GM12878 (cell line): Measurements from ENCODE around the gene ESR2. TPM values are rescaled to one million over a fixed set of nuclear protein-coding genes. Genes with fewer than 3 reads are reported as not detected.

Experiments used
- ATAC-seq: fragments of 200-7000 bp; cut with Tn5 transposase; 3 replicates; pipeline ENCODE4 v1.9.1; 2020; ENCODE audit warnings: mild to moderate bottlenecking, moderate library complexity
- BruUV-seq: library from RNA; stranded (reverse); fragments of 400-500 nt; replicated peaks from 2 replicates; lab custom pipeline; 2021; lab: Mats Ljungman, UMichigan
- CTCF ChIA-PET: fragments of 300-600 bp; sonication (Branson Sonifier 250); formaldehyde crosslinking; extraction: SDS; loops from one replicate; lab custom pipeline; 2021; ENCODE audit warnings: inconsistent platforms; lab: Yijun Ruan, JAX
- POLR2A ChIA-PET: fragments of 350-600 bp; formaldehyde crosslinking; extraction: SDS; loops from one replicate; lab custom pipeline; 2021; ENCODE audit warnings: inconsistent platforms; lab: Charles Lee
- RAD21 ChIA-PET: fragments of 300-600 bp; sonication (Branson Sonifier 250); formaldehyde crosslinking; loops from one replicate; lab custom pipeline; 2023; ENCODE audit warnings: antibody characterized with exemption; ENCODE audit not compliant: unreplicated experiment; lab: Charles Lee
- SMC1A ChIA-PET: fragments of 300-600 bp; sonication (Branson Sonifier 250); formaldehyde crosslinking; loops from one replicate; lab custom pipeline; 2023; ENCODE audit not compliant: unreplicated experiment, uncharacterized antibody; lab: Charles Lee
- DNase-seq: peaks from one replicate; pipeline ENCODE4 v3.0.0-alpha.2; 2011; ENCODE audit warnings: low read depth, low spot score
- FAIRE-seq: peaks from 3 replicates; lab custom pipeline; 2011; peaks lifted over from hg19 to GRCh38; lab: Jason Lieb, UNC
- H2AFZ ChIP-seq: 2 replicates; pipeline ENCODE4 v1.6.0; 2011; ENCODE audit warnings: low read depth, low read length, control low read depth; ENCODE audit not compliant: control insufficient read depth
- H3K27ac ChIP-seq: 2 replicates; pipeline ENCODE4 v1.5.1; 2011; ENCODE audit warnings: control low read depth; ENCODE audit not compliant: control insufficient read depth, insufficient read depth
- H3K27me3 ChIP-seq, 2 experiments: replicated peaks in 1 of 2; 2 replicates each; pipeline versions ENCODE4 v1.6.0 to v1.6.1; 2011; ENCODE audit warnings: low read length in 1 of 2; ENCODE audit not compliant: control insufficient read depth in 2 of 2, insufficient read depth in 2 of 2
- H3K36me3 ChIP-seq, 2 experiments: 2 replicates each; pipeline ENCODE4 v1.5.1; 2011; ENCODE audit warnings: low read length in 1 of 2; ENCODE audit not compliant: control insufficient read depth in 2 of 2, insufficient read depth in 2 of 2
- H3K4me1 ChIP-seq: 2 replicates; pipeline ENCODE4 v1.6.1; 2011; ENCODE audit warnings: mild to moderate bottlenecking, low read length, moderate library complexity, mixed read lengths; ENCODE audit not compliant: control insufficient read depth, insufficient read depth
- H3K4me2 ChIP-seq: 2 replicates; pipeline ENCODE4 v1.6.0; 2011; ENCODE audit warnings: control low read depth; ENCODE audit not compliant: control insufficient read depth, insufficient read depth
- H3K4me3 ChIP-seq: fragments of 200-600 bp; sonication (generic); 2 replicates; pipeline ENCODE4 v1.5.1; 2016
- H3K79me2 ChIP-seq: 2 replicates; pipeline ENCODE4 v1.6.0; 2011; ENCODE audit warnings: low read length; ENCODE audit not compliant: control insufficient read depth, insufficient read depth
- H3K9ac ChIP-seq: 2 replicates; pipeline ENCODE4 v1.8.0; 2011; ENCODE audit warnings: low read length, control low read depth, mixed read lengths; ENCODE audit not compliant: control insufficient read depth, insufficient read depth
- H3K9me3 ChIP-seq: replicated peaks from 3 replicates; pipeline ENCODE4 v1.5.1; 2011; ENCODE audit warnings: mild to moderate bottlenecking, low read length; ENCODE audit not compliant: control insufficient read depth, insufficient read depth
- H4K20me1 ChIP-seq: 2 replicates; pipeline ENCODE4 v1.6.0; 2011; ENCODE audit not compliant: control insufficient read depth, insufficient read depth
- BHLHE40 ChIP-seq, 2 experiments: fragments of 450-650 bp in 1 of 2; IDR thresholded peaks; 2 replicates each; pipeline ENCODE4 v1.6.1; 2011 to 2017; ENCODE audit warnings: low read depth in 2 of 2, borderline replicate concordance in 1 of 2, improper control_type of control experiment in 1 of 2, low read length in 1 of 2, mild to moderate bottlenecking in 1 of 2
- CHD2 ChIP-seq: IDR thresholded peaks from 2 replicates; pipeline ENCODE4 v1.6.1; 2011; ENCODE audit warnings: low read depth, low read length, improper control_type of control experiment, borderline replicate concordance
- E2F4 ChIP-seq: IDR thresholded peaks from 2 replicates; pipeline ENCODE4 v1.6.1; 2012; ENCODE audit warnings: low read depth, low read length, improper control_type of control experiment
- GABPA ChIP-seq: IDR thresholded peaks from 2 replicates; pipeline ENCODE4 v1.6.1; 2014; ENCODE audit warnings: antibody characterized with exemption, low read depth, mild to moderate bottlenecking, inconsistent platforms
- HDAC2 ChIP-seq: fragments of 200-600 bp; sonication (generic); IDR thresholded peaks from 2 replicates; pipeline ENCODE4 v1.6.1; 2017
- HDGF ChIP-seq: fragments of 450-650 bp; IDR thresholded peaks from 2 replicates; pipeline ENCODE4 v1.6.1; 2016; ENCODE audit warnings: antibody characterized with exemption
- IRF4 ChIP-seq: IDR thresholded peaks from 2 replicates; pipeline ENCODE4 v1.6.1; 2011; ENCODE audit warnings: low read depth, low read length
- LARP7 ChIP-seq: fragments of 450-650 bp; IDR thresholded peaks from 2 replicates; pipeline ENCODE4 v1.6.1; 2017; ENCODE audit warnings: mild to moderate bottlenecking
- MEF2B ChIP-seq: fragments of 450-650 bp; IDR thresholded peaks from 2 replicates; pipeline ENCODE4 v1.6.1; 2018; ENCODE audit warnings: mild to moderate bottlenecking, moderate library complexity; ENCODE audit not compliant: partially characterized antibody, poor library complexity, severe bottlenecking
- RAD51 ChIP-seq: fragments of 450-650 bp; IDR thresholded peaks from 2 replicates; pipeline ENCODE4 v1.6.1; 2016; ENCODE audit warnings: moderate library complexity, mild to moderate bottlenecking, inconsistent platforms
- RFX5 ChIP-seq: IDR thresholded peaks from 2 replicates; pipeline ENCODE4 v1.6.1; 2011; ENCODE audit warnings: low read depth, low read length, improper control_type of control experiment
- STAT3 ChIP-seq: IDR thresholded peaks from 2 replicates; pipeline ENCODE4 v1.6.1; 2011; ENCODE audit warnings: low read depth, low read length, improper control_type of control experiment
- USF2 ChIP-seq: IDR thresholded peaks from 2 replicates; pipeline ENCODE4 v1.6.1; 2011; ENCODE audit warnings: low read depth, low read length, improper control_type of control experiment, borderline replicate concordance
- YBX1 ChIP-seq: fragments of 450-650 bp; IDR thresholded peaks from 2 replicates; pipeline ENCODE4 v1.6.1; 2016; ENCODE audit warnings: antibody characterized with exemption
- ZZZ3 ChIP-seq: IDR thresholded peaks from 2 replicates; pipeline ENCODE4 v1.6.1; 2011; ENCODE audit warnings: low read depth; ENCODE audit not compliant: control insufficient read depth, insufficient read length
- WGBS: methylation state at CpG from one replicate; pipeline ENCODE4 v1.1.6; 2016; ENCODE audit warnings: low lambda C conversion rate; ENCODE audit not compliant: insufficient replicate concordance, insufficient coverage; ENCODE audit errors: missing lambda C conversion rate; 5-methylcytosine and 5-hydroxymethylcytosine counted together
- in situ Hi-C: fragments of 300-500 bp; cut with MboI; formaldehyde crosslinking; loops from 9 replicates; pipeline ENCODE4 v1.14.3; 2018; ENCODE audit warnings: mixed read lengths
- intact Hi-C: fragments of 100-400 bp; cut with micrococcal nuclease; formaldehyde crosslinking; loops from one replicate; pipeline ENCODE4 v1.14.2; 2022; ENCODE audit not compliant: unreplicated experiment
- polyA plus RNA-seq, 11 experiments: library from polyadenylated mRNA; depleted of rRNA in 4 of 11; unstranded in 6 of 11; stranded (reverse) in 5 of 11; fragments of >200 nt; fragmentation: Nextera tagmentation in 4 of 11; fragmentation: Illumina TruSeq in 1 of 11; extraction: Ambion mirVana in 4 of 11; extraction: Trizol in 1 of 11; gene quantifications; 1 replicate in 1 of 11; 2 replicates in 10 of 11; pipeline versions ENCODE4 v1.2.1 to v1.2.3, GENCODE V29; 2011 to 2016; ENCODE audit warnings: inconsistent platforms in 2 of 11, missing spikeins in 2 of 11, low read depth in 1 of 11
- total RNA-seq, 4 experiments: library from RNA; depleted of rRNA in 3 of 4; stranded (reverse); fragments of >200 nt in 3 of 4; fragmentation: Illumina TruSeq in 1 of 4; extraction: Trizol in 1 of 4; gene quantifications; 2 replicates each; pipeline versions ENCODE4 v1.2.1 to v1.2.3, GENCODE V29; 2013 to 2021
- TF ChIP-seq, protein P1 (sequence below): IDR thresholded peaks from 2 replicates; pipeline ENCODE4 v1.6.1; 2011; ENCODE audit warnings: borderline replicate concordance, low read depth, mild to moderate bottlenecking, moderate library complexity, low read length; ENCODE audit not compliant: insufficient read depth, poor library complexity, severe bottlenecking
- TF ChIP-seq, protein P2 (sequence below): IDR thresholded peaks from 2 replicates; pipeline ENCODE4 v1.6.1; 2011; ENCODE audit warnings: low read depth, mild to moderate bottlenecking, low read length, moderate library complexity, borderline replicate concordance; ENCODE audit errors: extremely low read depth

The ESR2 gene
- total and polyA plus RNA-seq, 10 of the 15 experiments (the other 5 are each of a cell fraction or from before 2014, with no cell fraction given), result 0.29 to 2.6 (median 0.81) TPM

DNA sequence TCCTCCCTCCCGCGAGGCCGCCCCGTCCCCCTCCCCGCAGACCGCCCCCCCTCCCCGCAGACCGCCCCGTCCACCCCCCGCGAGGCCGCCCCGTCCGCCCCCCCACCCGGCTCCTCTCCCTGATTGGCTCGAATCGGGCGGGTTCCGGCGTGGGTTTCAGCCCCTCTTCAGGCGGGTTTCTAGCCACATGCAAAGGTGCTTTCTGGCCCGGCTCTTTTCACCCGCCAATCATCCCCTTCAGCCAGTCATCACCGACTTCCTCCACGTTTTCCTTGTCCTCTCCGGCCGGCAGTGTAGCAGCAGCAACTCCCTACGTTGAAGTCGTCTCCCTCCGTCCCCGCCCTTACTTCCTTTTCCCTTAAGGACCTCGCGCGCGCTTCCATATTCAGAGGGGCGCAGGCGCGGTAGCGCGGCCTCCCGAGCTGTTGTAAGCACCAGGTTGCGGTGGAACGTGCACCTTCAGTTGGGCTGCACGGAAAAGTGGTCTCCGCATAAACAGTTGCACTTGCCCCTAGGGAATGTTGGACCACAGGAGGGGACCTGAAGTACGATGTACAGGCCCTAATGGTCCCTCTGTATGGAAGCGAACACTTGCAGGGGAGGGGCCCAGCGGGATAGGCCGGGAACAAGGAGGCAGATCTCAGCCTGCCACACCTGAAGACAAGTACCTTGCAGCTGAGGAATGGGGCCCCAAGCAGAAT, 44.6 kb upstream of the ESR2 start:
- ATAC-seq (peak; percentile 91), FAIRE-seq (peak; percentile 98), DNase-seq (peak; percentile 96)
- TSS peak; percentile 91 for BruUV-seq
- SMC1A ChIA-PET, result interaction anchor here (0.9 to 2.1 kb wide), 7 partner anchors 43 to 297 kb away, joined by 3 to 6 read pairs (median 4); no protein-coding TSS in a partner anchor
- Histone ChIP-seq H3K79me2 (peaks cover 13% of the 10 kb centered on the region), H2AFZ (peak overlapping the region; percentile 97), H4K20me1 (no peaks in the 10 kb centered on the region), H3K4me2 (peak overlapping the region; percentile 70), H3K4me3 (peak overlapping the region; percentile 90), H3K36me3 (no peaks in the 10 kb centered on the region), H3K9me3 (peaks cover 2% of the 10 kb centered on the region; the same call in 2 of the 3 replicates), H3K4me1 (peaks cover 11% of the 10 kb centered on the region), H3K9ac (peak overlapping the region; percentile 68), H3K27ac (peak overlapping the region; percentile 80), H3K27me3 (no peaks in the 10 kb centered on the region)
- RAD21 ChIA-PET, result interaction anchor here (1.1 to 1.7 kb wide), 6 partner anchors 35 to 145 kb away, joined by 3 to 12 read pairs (median 4); partner anchors contain the start of gene MTHFD1
- POLR2A ChIA-PET, result interaction anchor here (0.5 to 2.8 kb wide), 7 partner anchors 49 to 166 kb away, joined by 3 to 16 read pairs (median 5); partner anchors contain the start of genes MTHFD1 and ZBTB1
- 2% methylated on average over 28 of the region's 49 CpGs for WGBS
- in situ Hi-C loops, result no loop called here
- CTCF ChIA-PET, result interaction anchor here (0.7 to 2.3 kb wide), 7 partner anchors 35 to 539 kb away, joined by 3 to 11 read pairs (median 5); partner anchors contain the start of gene ESR2
- intact Hi-C loops, result loop anchor here (1.0 to 5.0 kb wide), 3 partner anchors 49 to 202 kb away; partner anchors contain the start of genes HSPA2 and MTHFD1
- TF ChIP-seq RAD51 (no peak), LARP7 (0 out of 2 replicates have a peak, but pooled peaks have one; percentile 67), RFX5 (peak; percentile 44; the same call in 1 of the 2 replicates), ZZZ3 (no peak), E2F4 (0 out of 2 replicates have a peak, but pooled peaks have one; percentile 30), MEF2B (peak; percentile 56), USF2 (no peak; the same call in 1 of the 2 replicates), YBX1 (no peak), CHD2 (peak; percentile 73; the same call in 1 of the 2 replicates), STAT3 (no peak), HDAC2 (no peak), IRF4 (no peak), BHLHE40 (IDR thresholded peaks at IDR 0.05; ENCODE audit: borderline replicate concordance in 1 of 2, low read depth in 2 of 2, low read length in 1 of 2) (peak; percentile 44 to 81; a peak in 3 of 4 replicates), GABPA (peak; percentile 82), HDGF (peak; percentile 91)
- TF ChIP-seq, protein P1, sequence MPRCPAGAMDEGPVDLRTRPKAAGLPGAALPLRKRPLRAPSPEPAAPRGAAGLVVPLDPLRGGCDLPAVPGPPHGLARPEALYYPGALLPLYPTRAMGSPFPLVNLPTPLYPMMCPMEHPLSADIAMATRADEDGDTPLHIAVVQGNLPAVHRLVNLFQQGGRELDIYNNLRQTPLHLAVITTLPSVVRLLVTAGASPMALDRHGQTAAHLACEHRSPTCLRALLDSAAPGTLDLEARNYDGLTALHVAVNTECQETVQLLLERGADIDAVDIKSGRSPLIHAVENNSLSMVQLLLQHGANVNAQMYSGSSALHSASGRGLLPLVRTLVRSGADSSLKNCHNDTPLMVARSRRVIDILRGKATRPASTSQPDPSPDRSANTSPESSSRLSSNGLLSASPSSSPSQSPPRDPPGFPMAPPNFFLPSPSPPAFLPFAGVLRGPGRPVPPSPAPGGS, result no peak
- TF ChIP-seq, protein P2, sequence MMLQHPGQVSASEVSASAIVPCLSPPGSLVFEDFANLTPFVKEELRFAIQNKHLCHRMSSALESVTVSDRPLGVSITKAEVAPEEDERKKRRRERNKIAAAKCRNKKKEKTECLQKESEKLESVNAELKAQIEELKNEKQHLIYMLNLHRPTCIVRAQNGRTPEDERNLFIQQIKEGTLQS, result no peak
